Endothelial cell of umbilical vein (primary cell): ENCODE measurements around the gene PUM2. TPM values are rescaled to one million over a fixed set of nuclear protein-coding genes. Genes with fewer than 3 reads are reported as not detected.
A peak's percentile ranks its signal among the peaks of the same experiment; 100 is the strongest.

Experiments
- BruUV-seq: library from RNA; stranded (reverse); fragments of 400-500 nt; replicated peaks from 2 replicates; lab custom pipeline; 2021; lab: Mats Ljungman, UMichigan
- CTCF ChIA-PET: fragments of 300-600, 350-600 bp; sonication (Branson Sonifier 250); formaldehyde crosslinking; loops from one replicate; lab custom pipeline; 2021; ENCODE audit warnings: antibody characterized with exemption, inconsistent platforms; lab: Charles Lee
- POLR2A ChIA-PET: fragments of 300-600, 350-600 bp; sonication (Branson Sonifier 250); formaldehyde crosslinking; loops from one replicate; lab custom pipeline; 2021; ENCODE audit warnings: antibody characterized with exemption, inconsistent platforms; lab: Charles Lee
- DNase-seq: peaks from one replicate; pipeline ENCODE4 v3.0.0-alpha.2; 2011; ENCODE audit warnings: low read depth, low spot score
- FAIRE-seq: peaks from 2 replicates; lab custom pipeline; 2011; peaks lifted over from hg19 to GRCh38; lab: Jason Lieb, UNC
- H2AFZ ChIP-seq: 2 replicates; pipeline ENCODE4 v1.6.0; 2012; ENCODE audit warnings: low read depth, low read length, control low read depth, inconsistent platforms
- H3K27ac ChIP-seq: 2 replicates; pipeline ENCODE4 v1.5.1; 2011; ENCODE audit warnings: low read depth, mild to moderate bottlenecking, control low read depth, low read length, moderate library complexity; ENCODE audit not compliant: insufficient read depth
- H3K27me3 ChIP-seq, 2 experiments: 2 replicates each; pipeline versions ENCODE4 v1.6.0 to v1.6.1; 2011; ENCODE audit warnings: low read length in 2 of 2, mixed read lengths in 1 of 2; ENCODE audit not compliant: control insufficient read depth in 2 of 2, insufficient read depth in 2 of 2
- H3K36me3 ChIP-seq, 2 experiments: 2 replicates in 1 of 2; 3 replicates in 1 of 2; pipeline ENCODE4 v1.5.1; 2011; ENCODE audit warnings: low read length in 2 of 2, mild to moderate bottlenecking in 1 of 2, moderate library complexity in 1 of 2; ENCODE audit not compliant: control insufficient read depth in 2 of 2, insufficient read depth in 2 of 2; ENCODE audit errors: extremely low read depth in 1 of 2
- H3K4me1 ChIP-seq: 3 replicates; pipeline ENCODE4 v1.5.1; 2011; ENCODE audit warnings: mild to moderate bottlenecking, low read length; ENCODE audit not compliant: control insufficient read depth, insufficient read depth; ENCODE audit errors: extremely low read depth
- H3K4me2 ChIP-seq: 2 replicates; pipeline ENCODE4 v1.6.1; 2011; ENCODE audit warnings: low read length, control low read depth, mixed read lengths; ENCODE audit not compliant: insufficient read depth
- H3K4me3 ChIP-seq, 3 experiments: fragments of 200-600 bp in 1 of 3; sonication (generic), shearing (Covaris generic) in 1 of 3; replicated peaks in 1 of 3; 2 replicates each; pipeline ENCODE4 v1.5.1; 2011 to 2016; ENCODE audit warnings: control low read depth in 3 of 3, low read length in 3 of 3, mild to moderate bottlenecking in 2 of 3, inconsistent platforms in 1 of 3, low read depth in 1 of 3, moderate library complexity in 1 of 3; ENCODE audit not compliant: insufficient read depth in 1 of 3
- H3K79me2 ChIP-seq: 2 replicates; pipeline ENCODE4 v1.6.0; 2012; ENCODE audit warnings: low read length, inconsistent platforms; ENCODE audit not compliant: control insufficient read depth, insufficient read depth
- H3K9ac ChIP-seq: replicated peaks from 2 replicates; pipeline ENCODE3; 2011; ENCODE audit warnings: low read length, control low read depth; ENCODE audit not compliant: insufficient read depth; ENCODE audit errors: extremely low read depth
- H3K9me1 ChIP-seq: replicated peaks from 3 replicates; pipeline ENCODE4 v1.6.0; 2011; ENCODE audit warnings: mild to moderate bottlenecking, low read length; ENCODE audit not compliant: control insufficient read depth, insufficient read depth; ENCODE audit errors: extremely low read depth
- H3K9me3 ChIP-seq: replicated peaks from 2 replicates; pipeline ENCODE4 v1.5.1; 2012; ENCODE audit warnings: low read length, inconsistent platforms; ENCODE audit not compliant: control insufficient read depth, insufficient read depth
- H4K20me1 ChIP-seq: replicated peaks from 2 replicates; pipeline ENCODE3; 2011; ENCODE audit warnings: mild to moderate bottlenecking, low read length; ENCODE audit not compliant: control insufficient read depth, insufficient read depth; ENCODE audit errors: extremely low read depth
- CTCF ChIP-seq, 2 donors: IDR thresholded peaks; 1 replicate in 1 of 2; 2 replicates in 1 of 2; pipeline ENCODE4 v1.5.1; 2011; ENCODE audit warnings: low read length in 2 of 2, mild to moderate bottlenecking in 2 of 2, moderate library complexity in 2 of 2, control low read depth in 1 of 2, inconsistent platforms in 1 of 2, low read depth in 1 of 2; ENCODE audit not compliant: insufficient read depth in 1 of 2; ENCODE audit errors: extremely low read depth in 1 of 2
- EZH2 ChIP-seq: IDR thresholded peaks from 2 replicates; pipeline ENCODE4 v1.6.1; 2012; ENCODE audit warnings: borderline replicate concordance, low read depth, mild to moderate bottlenecking, moderate library complexity, low read length, inconsistent platforms; ENCODE audit not compliant: severe bottlenecking
- FOS ChIP-seq: IDR thresholded peaks from 2 replicates; pipeline ENCODE4 v1.6.1; 2011; ENCODE audit warnings: mild to moderate bottlenecking, low read length, moderate library complexity, borderline replicate concordance; ENCODE audit not compliant: insufficient read depth
- GATA2 ChIP-seq: IDR thresholded peaks from 2 replicates; pipeline ENCODE4 v1.7.0; 2011; ENCODE audit warnings: low read depth, mild to moderate bottlenecking, moderate library complexity, mixed read lengths, low read length; ENCODE audit not compliant: insufficient read length, insufficient read depth
- JUN ChIP-seq: IDR thresholded peaks from 2 replicates; pipeline ENCODE4 v1.6.1; 2011; ENCODE audit warnings: borderline replicate concordance, low read depth; ENCODE audit not compliant: insufficient read length, insufficient read depth
- MAX ChIP-seq: IDR thresholded peaks from 2 replicates; pipeline ENCODE4 v1.6.1; 2011; ENCODE audit not compliant: insufficient read depth, insufficient read length
- MYC ChIP-seq: IDR thresholded peaks from one replicate; pipeline ENCODE4 v1.6.1; 2011; ENCODE audit warnings: mild to moderate bottlenecking, low read depth, low read length
- POLR2A ChIP-seq: IDR thresholded peaks from 2 replicates; pipeline ENCODE4 v1.6.1; 2012; ENCODE audit warnings: low read depth, mild to moderate bottlenecking, control low read depth, low read length
- POLR2AphosphoS5 ChIP-seq: IDR thresholded peaks from 2 replicates; pipeline ENCODE4 v1.6.1; 2012; ENCODE audit warnings: low read depth, mild to moderate bottlenecking, control low read depth, low read length, moderate library complexity; ENCODE audit not compliant: insufficient read depth
- dilution Hi-C: fragments of 300-500 bp; cut with MboI; formaldehyde crosslinking; loops from one replicate; pipeline ENCODE4 v1.15.0; 2019; ENCODE audit warnings: low sequenced_read_pairs; ENCODE audit not compliant: extremely low pct_ligation_motif_present
- intact Hi-C: fragments of 100-400 bp; cut with micrococcal nuclease; formaldehyde crosslinking; loops from one replicate; pipeline ENCODE4 v1.10.0; 2022
- polyA plus RNA-seq, 4 experiments: library from polyadenylated mRNA; depleted of rRNA in 3 of 4; stranded (reverse) in 3 of 4; unstranded in 1 of 4; fragments of >200 nt; gene quantifications; 2 replicates each; pipeline versions ENCODE4 v1.2.1 to v1.2.3, GENCODE V29; 2011 to 2012; ENCODE audit warnings: missing spikeins in 1 of 4
- total RNA-seq: library from RNA; stranded (reverse); gene quantifications from 2 replicates; pipeline ENCODE4 v1.2.3, GENCODE V29; 2021

Gene PUM2
- total and polyA plus RNA-seq, 2 donors (not counting 3 experiments of a cell fraction or from before 2014, with no cell fraction given) = 32.9 to 83.7 TPM

GRCh38 chr2:20288642-20289340, 61.9 kb downstream of the PUM2 start:
- peak; percentile 9 for DNase-seq
- Histone ChIP-seq H3K4me2 (no peak overlapping the region), H3K9me3 (no peaks in the 10 kb centered on the region), H3K36me3 (peaks cover 6 to 10% of the 10 kb centered on the region in 2 experiments), H3K79me2 (peaks cover 40% of the 10 kb centered on the region), H3K27ac (no peak overlapping the region), H2AFZ (no peak overlapping the region), H4K20me1 (no peaks in the 10 kb centered on the region), H3K9ac (no peak overlapping the region), H3K4me1 (peaks cover 14% of the 10 kb centered on the region), H3K4me3 (no peak overlapping the region), H3K9me1 (no peaks in the 10 kb centered on the region), H3K27me3 (no peaks in the 10 kb centered on the region)
- peak; percentile 54 for FAIRE-seq
- POLR2A ChIA-PET = interaction anchor here (0.7 kb wide), 1 partner anchor 17 kb away, joined by 3 read pairs; no protein-coding TSS in a partner anchor
- intact Hi-C loops (no loop called here), dilution Hi-C loops (no loop called here)
- no TSS peak for BruUV-seq
- CTCF ChIA-PET = interaction anchor here (0.8 to 1.7 kb wide), 5 partner anchors 14 to 333 kb away, joined by 3 to 5 read pairs (median 3); no protein-coding TSS in a partner anchor
- TF ChIP-seq FOS (peak; percentile 30), CTCF (IDR thresholded peaks at IDR 0.05; ENCODE audit: extremely low read depth in 1 of 2, insufficient read depth in 1 of 2, low read depth in 1 of 2, low read length in 2 of 2) (no peak)

DNA sequence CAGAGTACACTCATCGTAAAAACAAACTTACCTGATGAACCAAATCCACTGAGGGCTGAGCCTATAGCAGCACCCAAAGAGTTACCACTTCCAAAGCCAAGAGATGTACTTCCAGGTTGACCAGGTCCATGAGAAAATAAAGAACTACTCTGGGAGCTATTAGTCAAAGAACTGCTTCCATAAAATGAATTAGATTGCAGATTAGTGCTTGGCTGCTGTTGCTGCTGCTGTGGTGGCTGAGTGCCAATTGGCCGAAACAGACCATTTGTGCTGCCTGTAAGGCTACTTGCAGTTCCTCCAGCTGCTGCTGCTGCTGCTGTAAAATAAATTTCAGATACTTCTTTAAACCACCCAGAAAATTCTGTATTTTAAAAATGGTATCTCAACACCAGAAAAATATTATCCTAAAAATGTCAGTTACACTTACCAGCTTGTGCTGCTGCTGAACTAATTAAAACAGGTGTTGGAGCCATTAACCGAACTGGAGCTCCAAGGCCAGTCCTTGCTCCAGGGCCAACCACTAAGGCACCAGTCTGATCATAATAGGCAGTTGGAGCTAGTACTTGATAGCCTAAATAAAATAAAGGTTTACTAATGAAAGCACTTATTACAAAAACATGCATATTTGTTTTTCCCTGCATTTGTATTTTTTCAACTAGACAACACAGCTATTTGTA, 67.6 kb downstream of the PUM2 start:
- H3K9me1 ChIP-seq = no peaks in the 10 kb centered on the region
- H3K4me2 ChIP-seq = no peak overlapping the region
- intact Hi-C loops = no loop called here
- TF ChIP-seq MYC (no peak), FOS (no peak), POLR2AphosphoS5 (no peak), JUN (no peak), CTCF (IDR thresholded peaks at IDR 0.05; ENCODE audit: extremely low read depth in 1 of 2, insufficient read depth in 1 of 2, low read depth in 1 of 2, low read length in 2 of 2) (no peak), MAX (no peak), POLR2A (no peak), GATA2 (no peak), EZH2 (no peak)
- POLR2A ChIA-PET = no interaction called here
- no peak overlapping the region for H3K4me3 ChIP-seq
- BruUV-seq = no TSS peak
- no peak overlapping the region for H3K9ac ChIP-seq
- H4K20me1 ChIP-seq = no peaks in the 10 kb centered on the region
- peaks cover 34% of the 10 kb centered on the region for H3K79me2 ChIP-seq
- no peaks in the 10 kb centered on the region for H3K4me1 ChIP-seq
- H3K27me3 ChIP-seq = no peaks in the 10 kb centered on the region
- CTCF ChIA-PET = interaction anchor here (1.3 to 3.2 kb wide), 4 partner anchors 8 to 43 kb away, joined by 3 to 9 read pairs (median 6); no protein-coding TSS in a partner anchor
- H2AFZ ChIP-seq = no peak overlapping the region
- no peaks in the 10 kb centered on the region for H3K9me3 ChIP-seq
- H3K36me3 ChIP-seq = peaks cover 10 to 24% of the 10 kb centered on the region in 2 experiments
- no peak for FAIRE-seq
- no peak overlapping the region for H3K27ac ChIP-seq
- DNase-seq = peak; percentile 41
- dilution Hi-C loops = no loop called here
